HG02759 (cell line): ENCODE results near the gene MS4A4A.

ENCODE experiments used
- ATAC-seq: cut with Tn5 transposase; IDR thresholded peaks from one replicate; pipeline ENCODE4 v1.9.1; 2021; ENCODE audit warnings: mild to moderate bottlenecking, moderate library complexity; ENCODE audit not compliant: unreplicated experiment

Gene MS4A4A

DNA sequence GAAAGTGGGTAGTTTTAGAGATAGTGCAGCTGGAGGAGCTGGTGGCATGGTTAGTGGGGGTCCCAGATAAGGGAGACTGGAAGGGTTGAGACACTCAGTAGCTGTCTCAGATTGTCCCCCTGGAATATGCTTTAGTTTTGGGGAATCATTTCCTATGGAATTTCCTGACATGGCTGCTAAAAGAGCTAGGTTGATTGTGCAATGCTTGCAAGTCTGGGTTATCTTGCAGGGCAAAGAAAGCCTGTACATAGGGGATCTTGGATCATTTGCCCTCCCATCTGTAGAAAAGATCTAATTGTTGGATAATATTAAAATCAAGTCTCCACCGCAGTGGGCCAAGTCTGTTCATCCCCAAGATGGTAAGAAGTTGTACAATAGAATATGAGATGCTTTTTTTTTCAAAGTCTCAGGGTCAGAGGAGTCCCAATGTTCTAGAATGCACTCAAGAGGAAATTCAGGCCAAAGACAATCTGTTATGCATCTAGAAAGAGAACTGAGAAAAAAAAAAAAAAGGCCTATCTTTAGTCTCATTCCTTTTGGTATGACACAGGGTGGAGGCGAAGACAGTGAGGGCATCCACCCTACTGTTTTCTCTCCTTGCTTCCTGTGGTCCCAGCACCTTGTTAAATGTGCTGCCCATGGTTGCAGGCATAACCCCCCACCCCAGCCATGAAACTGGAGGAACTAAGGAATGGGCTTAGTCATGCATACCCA, 66.8 kb downstream of the MS4A4A start:
- no peak for ATAC-seq

DNA sequence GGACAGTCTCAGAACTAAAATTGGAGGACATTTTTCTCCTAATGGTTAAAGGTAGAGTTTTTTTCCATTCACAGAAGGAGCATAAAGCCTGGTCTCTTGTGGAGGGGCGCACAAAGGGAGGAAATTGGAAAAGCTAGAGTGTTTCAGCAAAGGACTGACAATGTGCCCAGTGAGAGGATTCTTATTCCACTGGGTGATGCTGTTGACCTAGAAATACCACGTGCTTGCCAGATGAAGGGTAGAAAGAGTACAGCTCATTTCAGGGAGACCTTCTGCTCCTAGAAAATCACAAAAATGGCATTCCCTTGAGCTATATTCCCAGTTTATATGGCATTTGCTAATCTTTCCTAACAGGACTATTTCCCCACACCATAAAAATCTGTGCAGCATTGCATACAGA, 67.7 kb downstream of the MS4A4A start:
- no peak for ATAC-seq

DNA sequence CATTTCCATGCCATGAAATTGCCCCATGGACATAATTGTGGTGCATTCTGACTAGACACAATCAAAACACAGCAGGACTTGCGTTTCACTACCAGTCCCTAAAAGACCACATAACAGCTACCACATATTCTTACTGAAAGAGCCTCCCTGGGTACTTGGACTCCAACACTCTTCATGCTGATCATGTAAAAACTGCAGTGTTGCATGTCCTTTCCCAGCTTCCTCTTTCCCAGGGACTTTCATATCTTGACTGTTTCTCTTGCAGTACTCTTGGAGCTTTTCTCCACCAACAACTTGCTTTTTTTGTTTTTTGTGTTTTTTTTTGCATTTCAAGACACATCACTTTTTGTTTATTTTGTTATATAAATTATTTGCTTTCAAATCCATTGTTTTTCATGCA, 69.5 kb downstream of the MS4A4A start:
- ATAC-seq: no peak

DNA sequence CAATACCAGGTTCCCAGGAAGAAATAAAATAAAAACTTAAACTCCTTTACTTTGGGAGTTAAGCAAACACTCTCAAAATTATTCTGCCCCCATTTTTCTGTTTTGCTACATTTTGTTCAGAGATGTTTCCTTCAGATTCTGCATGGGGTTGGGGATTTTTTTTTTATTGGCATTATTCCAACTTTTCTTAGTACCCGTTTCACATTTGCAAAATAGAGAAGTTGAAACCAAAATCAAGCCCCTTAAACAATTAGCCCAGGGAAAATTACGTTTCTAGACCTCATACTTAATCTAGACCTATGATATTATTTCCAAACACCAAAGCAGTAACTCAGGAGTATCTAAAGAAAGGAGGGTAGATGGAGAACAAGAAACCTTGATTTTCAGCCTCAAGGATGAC, 77.3 kb downstream of the MS4A4A start:
- ATAC-seq: no peak
